Left renal cortex interstitium (tissue), 4 donors: Measurements from ENCODE around the gene VPS26A. TPM values are rescaled to one million over a fixed set of nuclear protein-coding genes. Genes with fewer than 3 reads are reported as not detected.

Source experiments
- DNase-seq, 4 donors: peaks; one replicate each; pipeline ENCODE4 v3.0.0-alpha.2; 2013; ENCODE audit warnings: low read depth in 4 of 4, low spot score in 2 of 4, missing footprints in 1 of 4
- polyA plus RNA-seq, 4 donors: library from polyadenylated mRNA; unstranded; fragments of 120-200 nt; gene quantifications; one replicate each; pipeline ENCODE4 v1.2.1, GENCODE V29; 2013; ENCODE audit not compliant: insufficient read length in 4 of 4

Gene VPS26A
- polyA plus RNA-seq, 4 donors: 73.0 to 89.5 (median 80.6) TPM

GRCh38 chr10:69216577-69217118 is 92.7 kb downstream of the VPS26A start:
- no peak for DNase-seq

- DNase-seq: no peak
Measured at GRCh38 chr10:69217119-69217754, 93.3 kb downstream of the VPS26A start.

- no peak for DNase-seq
Measured at GRCh38 chr10:69218831-69219230, 94.9 kb downstream of the VPS26A start.

GRCh38 chr10:69220041-69220451 is 96.1 kb downstream of the VPS26A start, which contains the start of gene HKDC1:
TSS of gene HKDC1 (plus strand) at chr10:69220332. CDS start at chr10:69220436, 104 bp downstream.
- no peak for DNase-seq

GRCh38 chr10:69220507-69220906 is 96.5 kb downstream of the VPS26A start:
- DNase-seq: no peak

Other genes with a start within 250 kb of the VPS26A start
- gene DDX50, start 222.9 kb upstream of the VPS26A start, polyA plus RNA-seq: 10 to 100 TPM; 53.9 to 76.0 (median 64.2) TPM
- gene DDX21, start 168.0 kb upstream of the VPS26A start, polyA plus RNA-seq: 10 to 100 TPM; 48.4 to 60.8 (median 50.9) TPM
- gene KIFBP, start 135.4 kb upstream of the VPS26A start, polyA plus RNA-seq: 10 to 100 TPM; 30.4 to 36.7 (median 35.8) TPM
- gene SRGN, start 36.1 kb upstream of the VPS26A start, polyA plus RNA-seq: 10 to 100 TPM; 13.6 to 22.8 (median 16.9) TPM
- 10 to 100 TPM; 35.3 to 46.5 (median 43.6) TPM for gene SUPV3L1, start 56.1 kb downstream of the VPS26A start, polyA plus RNA-seq
- 10 to 100 TPM; 14.0 to 20.7 (median 14.7) TPM for gene HKDC1, start 96.2 kb downstream of the VPS26A start, polyA plus RNA-seq
- 10 to 100 TPM; 46.3 to 56.6 (median 53.8) TPM for gene HK1, start 154.3 kb downstream of the VPS26A start, polyA plus RNA-seq